Activated CD4-positive, alpha-beta memory T cell treated with anti-CD3 and anti-CD28 coated beads for 36 hours (primary cell): Measurements from ENCODE around the gene MEGF6. TPM values are rescaled to one million over a fixed set of nuclear protein-coding genes. Genes with fewer than 3 reads are reported as not detected.

Experiments
- CTCF ChIA-PET: fragments of 350-600 bp; sonication (Branson Sonifier 250); formaldehyde crosslinking; loops from one replicate; lab custom pipeline; 2021; ENCODE audit warnings: antibody characterized with exemption, inconsistent platforms; lab: Charles Lee
- POLR2A ChIA-PET: fragments of 350-600 bp; sonication (Branson Sonifier 250); formaldehyde crosslinking; loops from one replicate; lab custom pipeline; 2021; ENCODE audit warnings: antibody characterized with exemption; lab: Charles Lee
- DNase-seq: peaks from one replicate; pipeline ENCODE4 v3.0.0-alpha.2; 2020
- H3K27ac Mint-ChIP-seq: one replicate; pipeline ENCODE4 v1.8.0; 2021; ENCODE audit warnings: mixed read lengths
- H3K27me3 Mint-ChIP-seq: one replicate; pipeline ENCODE4 v1.8.0; 2021; ENCODE audit warnings: mixed read lengths
- H3K36me3 Mint-ChIP-seq: one replicate; pipeline ENCODE4 v1.8.0; 2021; ENCODE audit warnings: mixed read lengths
- H3K4me1 Mint-ChIP-seq: one replicate; pipeline ENCODE4 v1.8.0; 2021; ENCODE audit warnings: low read depth, mixed read lengths
- H3K4me3 Mint-ChIP-seq: one replicate; pipeline ENCODE4 v1.8.0; 2021; ENCODE audit warnings: mild to moderate bottlenecking, mixed read lengths
- H3K9me3 Mint-ChIP-seq: one replicate; pipeline ENCODE4 v1.8.0; 2021; ENCODE audit warnings: mixed read lengths
- intact Hi-C: fragments of 100-400 bp; cut with micrococcal nuclease; formaldehyde crosslinking; loops from one replicate; pipeline ENCODE4 v1.15.1; 2023
- total RNA-seq, 2 experiments: library from RNA; stranded (reverse); gene quantifications; one replicate each; pipeline ENCODE4 v1.2.3, GENCODE V29; 2021

MEGF6 gene
- total RNA-seq, 2 experiments from 2014 or later = 6.8 to 9.8 TPM

- intact Hi-C loops = no loop called here
- Mint-ChIP-seq H3K4me3 (no peak overlapping the region), H3K9me3 (no peaks in the 10 kb centered on the region), H3K27me3 (no peaks in the 10 kb centered on the region), H3K27ac (no peak overlapping the region), H3K36me3 (peaks cover 17% of the 10 kb centered on the region), H3K4me1 (peaks cover 3% of the 10 kb centered on the region)
- no peak for DNase-seq
- POLR2A ChIA-PET = no interaction called here
- CTCF ChIA-PET = no interaction called here
Observed at GRCh38 chr1:3632716-3633343, 21.5 kb upstream of the MEGF6 start.

GRCh38 chr1:3632298-3632697 is 21.0 kb upstream of the MEGF6 start:
- peaks cover 3% of the 10 kb centered on the region for H3K4me1 Mint-ChIP-seq
- H3K36me3 Mint-ChIP-seq = peaks cover 12% of the 10 kb centered on the region
- H3K27ac Mint-ChIP-seq = no peak overlapping the region
- no peaks in the 10 kb centered on the region for H3K27me3 Mint-ChIP-seq
- ChIA-PET POLR2A (no interaction called here), CTCF (interaction anchor here (0.6 to 5.0 kb wide), 2 partner anchors 13 to 94 kb away, joined by 3 to 30 read pairs; no protein-coding TSS in a partner anchor)
- no peak for DNase-seq
- H3K9me3 Mint-ChIP-seq = no peaks in the 10 kb centered on the region
- no peak overlapping the region for H3K4me3 Mint-ChIP-seq
- intact Hi-C loops = no loop called here

DNA sequence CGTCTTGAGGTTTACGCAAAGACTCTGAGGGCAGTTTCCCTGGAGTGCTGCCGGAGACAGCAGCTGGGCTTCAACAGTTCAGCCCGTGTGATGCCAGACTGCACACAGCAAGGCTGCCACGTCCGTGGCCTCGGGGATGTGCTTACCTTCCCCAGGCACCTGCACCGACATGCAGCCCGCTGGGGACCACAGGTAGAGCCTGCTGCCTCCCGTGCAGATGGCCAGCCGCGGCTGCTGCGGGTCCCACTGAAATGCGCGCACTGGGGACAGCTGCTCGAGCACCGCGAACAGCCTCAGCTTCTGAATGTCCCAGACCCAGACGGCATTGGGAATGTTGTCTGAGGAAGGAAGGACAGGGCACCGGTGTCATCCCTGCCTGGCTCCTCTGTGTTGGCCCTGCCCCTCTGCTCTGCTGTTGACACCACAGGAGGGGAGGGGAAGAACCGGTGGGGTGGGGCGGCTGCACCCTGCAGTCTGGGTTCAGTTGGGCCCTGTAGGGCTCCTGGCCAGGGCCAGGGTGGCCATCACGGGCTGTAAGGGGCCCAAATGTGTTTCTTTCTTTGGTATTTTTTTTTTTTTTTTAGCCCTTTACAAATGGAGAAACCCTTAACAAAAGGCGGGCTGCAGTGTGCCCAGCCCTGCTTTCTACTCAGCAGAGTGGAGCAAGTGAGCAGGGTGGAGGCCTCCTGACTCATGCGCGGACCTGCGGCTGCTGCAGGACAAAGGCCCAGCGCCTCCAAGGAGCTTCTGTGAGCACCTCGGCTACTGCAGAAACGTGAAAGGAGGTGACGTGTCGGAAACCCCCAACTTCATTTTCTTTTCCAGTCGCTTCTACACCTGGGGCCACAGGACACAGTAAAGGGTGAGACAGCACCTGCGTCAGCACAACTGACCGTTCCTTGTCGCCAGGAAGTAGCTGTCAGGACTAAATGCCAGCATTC is 20.3 kb upstream of the MEGF6 start:
- DNase-seq = no peak
- no peaks in the 10 kb centered on the region for H3K27me3 Mint-ChIP-seq
- H3K4me3 Mint-ChIP-seq = no peak overlapping the region
- ChIA-PET POLR2A (no interaction called here), CTCF (interaction anchor here (0.6 to 5.0 kb wide), 3 partner anchors 12 to 95 kb away, joined by 3 to 30 read pairs (median 3); no protein-coding TSS in a partner anchor)
- peaks cover 3% of the 10 kb centered on the region for H3K4me1 Mint-ChIP-seq
- no peak overlapping the region for H3K27ac Mint-ChIP-seq
- no peaks in the 10 kb centered on the region for H3K9me3 Mint-ChIP-seq
- H3K36me3 Mint-ChIP-seq = peaks cover 8% of the 10 kb centered on the region
- intact Hi-C loops = no loop called here

GRCh38 chr1:3630914-3631313 is 19.6 kb upstream of the MEGF6 start:
- Mint-ChIP-seq H3K4me1 (peaks cover 4% of the 10 kb centered on the region), H3K27me3 (no peaks in the 10 kb centered on the region), H3K4me3 (no peak overlapping the region), H3K9me3 (no peaks in the 10 kb centered on the region), H3K27ac (no peak overlapping the region), H3K36me3 (peaks cover 4% of the 10 kb centered on the region)
- ChIA-PET POLR2A (no interaction called here), CTCF (interaction anchor here (0.6 to 5.0 kb wide), 4 partner anchors 11 to 96 kb away, joined by 3 to 30 read pairs (median 3); no protein-coding TSS in a partner anchor)
- intact Hi-C loops = no loop called here
- DNase-seq = no peak

DNA sequence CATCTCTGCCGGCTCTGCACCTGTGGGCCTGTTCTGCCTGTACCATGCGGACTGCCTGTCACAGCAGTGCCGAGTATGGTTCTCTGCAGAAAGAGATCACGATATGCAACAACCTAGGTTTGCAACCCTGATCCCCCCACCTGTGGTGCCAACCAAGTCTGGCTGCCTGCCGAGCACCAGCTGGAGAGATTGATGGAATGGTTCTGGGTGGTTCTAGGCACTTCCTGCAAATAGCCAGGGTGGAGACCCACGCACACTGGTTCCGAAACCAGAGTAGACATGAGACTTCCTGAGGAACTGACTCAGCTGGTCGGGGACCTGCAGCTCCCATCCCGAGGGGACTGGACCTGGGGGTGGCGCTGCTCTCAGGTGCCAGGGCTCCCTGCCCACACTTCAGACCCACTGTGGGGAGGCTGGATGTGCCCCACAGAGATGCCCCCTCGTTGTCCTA is 18.9 kb upstream of the MEGF6 start:
- Mint-ChIP-seq H3K4me1 (peaks cover 8% of the 10 kb centered on the region), H3K4me3 (no peak overlapping the region), H3K27ac (peak overlapping the region; percentile 21), H3K36me3 (peaks cover 4% of the 10 kb centered on the region), H3K27me3 (no peaks in the 10 kb centered on the region), H3K9me3 (no peaks in the 10 kb centered on the region)
- intact Hi-C loops = no loop called here
- CTCF ChIA-PET = interaction anchor here (0.7 to 5.0 kb wide), 3 partner anchors 11 to 91 kb away, joined by 3 to 30 read pairs (median 3); no protein-coding TSS in a partner anchor
- no peak for DNase-seq
- POLR2A ChIA-PET = no interaction called here

DNA sequence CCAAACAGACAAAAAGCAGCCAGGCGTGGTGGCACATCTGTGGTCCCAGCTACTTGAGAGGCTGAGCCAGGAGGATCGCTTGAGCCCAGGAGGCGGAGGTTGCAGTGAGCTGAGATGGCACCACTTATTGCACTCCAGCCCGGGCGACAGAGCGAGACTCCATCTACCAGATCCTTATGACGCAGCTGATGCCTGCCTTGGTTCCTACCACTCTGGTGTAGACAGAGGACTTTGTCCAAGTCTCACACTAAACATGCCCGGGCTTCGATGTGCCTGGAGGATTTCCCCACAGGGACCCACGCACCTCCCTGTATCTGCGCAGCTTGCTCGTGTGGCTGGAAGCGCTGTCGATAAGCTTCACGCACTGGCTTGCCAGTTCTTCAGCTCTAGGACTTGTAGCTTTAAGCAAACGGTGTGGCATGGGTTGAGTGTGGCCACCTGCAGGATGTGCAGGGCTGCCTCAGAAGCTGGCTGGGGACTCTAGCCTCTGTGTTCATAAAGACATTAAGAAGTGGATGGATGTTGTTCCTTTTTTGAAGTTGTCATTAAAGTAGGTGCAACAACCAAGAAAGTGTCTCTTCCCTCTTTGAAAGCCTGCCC is 18.4 kb upstream of the MEGF6 start:
- no peak overlapping the region for H3K4me3 Mint-ChIP-seq
- peaks cover 8% of the 10 kb centered on the region for H3K4me1 Mint-ChIP-seq
- H3K36me3 Mint-ChIP-seq = peaks cover 4% of the 10 kb centered on the region
- H3K27me3 Mint-ChIP-seq = no peaks in the 10 kb centered on the region
- CTCF ChIA-PET = interaction anchor here (1.4 to 5.0 kb wide), 3 partner anchors 10 to 177 kb away, joined by 3 to 30 read pairs (median 6); no protein-coding TSS in a partner anchor
- POLR2A ChIA-PET = no interaction called here
- intact Hi-C loops = loop anchor here (10.0 kb wide), 1 partner anchor 95 kb away; no protein-coding TSS in a partner anchor
- DNase-seq = no peak
- no peaks in the 10 kb centered on the region for H3K9me3 Mint-ChIP-seq
- no peak overlapping the region for H3K27ac Mint-ChIP-seq

DNA sequence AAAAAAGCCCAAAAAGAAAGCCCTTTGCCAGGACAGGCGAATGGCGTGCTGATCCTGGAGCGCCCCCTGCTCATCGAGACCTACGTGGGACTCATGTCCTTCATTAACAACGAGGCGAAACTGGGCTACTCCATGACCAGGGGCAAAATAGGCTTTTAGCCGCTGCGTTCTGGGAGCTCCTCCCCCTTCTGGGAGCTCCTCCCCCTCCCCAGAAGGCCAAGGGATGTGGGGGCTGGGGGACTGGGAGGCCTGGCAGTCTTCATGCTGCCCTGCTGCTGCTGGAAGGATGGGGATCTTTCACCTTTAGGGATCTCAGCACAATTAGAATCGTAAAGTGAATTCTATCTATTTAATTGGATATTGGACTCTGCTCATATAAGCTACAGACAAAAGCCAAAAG is 17.1 kb upstream of the MEGF6 start:
- no peaks in the 10 kb centered on the region for H3K36me3 Mint-ChIP-seq
- CTCF ChIA-PET = interaction anchor here (1.3 to 5.0 kb wide), 3 partner anchors 9 to 176 kb away, joined by 3 to 30 read pairs (median 6); no protein-coding TSS in a partner anchor
- H3K27me3 Mint-ChIP-seq = no peaks in the 10 kb centered on the region
- no peak overlapping the region for H3K4me3 Mint-ChIP-seq
- DNase-seq = no peak
- no peaks in the 10 kb centered on the region for H3K9me3 Mint-ChIP-seq
- no peak overlapping the region for H3K27ac Mint-ChIP-seq
- intact Hi-C loops = loop anchor here (10.0 kb wide), 1 partner anchor 96 kb away; no protein-coding TSS in a partner anchor
- POLR2A ChIA-PET = no interaction called here
- peaks cover 21% of the 10 kb centered on the region for H3K4me1 Mint-ChIP-seq

- POLR2A ChIA-PET = no interaction called here
- no peaks in the 10 kb centered on the region for H3K36me3 Mint-ChIP-seq
- H3K4me3 Mint-ChIP-seq = no peak overlapping the region
- CTCF ChIA-PET = interaction anchor here (1.3 to 5.0 kb wide), 3 partner anchors 8 to 175 kb away, joined by 3 to 30 read pairs (median 6); no protein-coding TSS in a partner anchor
- peaks cover 28% of the 10 kb centered on the region for H3K4me1 Mint-ChIP-seq
- H3K9me3 Mint-ChIP-seq = no peaks in the 10 kb centered on the region
- intact Hi-C loops = loop anchor here (10.0 kb wide), 1 partner anchor 97 kb away; no protein-coding TSS in a partner anchor
- H3K27ac Mint-ChIP-seq = no peak overlapping the region
- H3K27me3 Mint-ChIP-seq = no peaks in the 10 kb centered on the region
- DNase-seq = no peak
Observed at GRCh38 chr1:3627515-3628253, 16.4 kb upstream of the MEGF6 start.

GRCh38 chr1:3626025-3626424 is 14.7 kb upstream of the MEGF6 start:
- POLR2A ChIA-PET = no interaction called here
- peaks cover 32% of the 10 kb centered on the region for H3K4me1 Mint-ChIP-seq
- CTCF ChIA-PET = interaction anchor here (1.0 kb wide), 1 partner anchor 98 kb away, joined by 6 read pairs; no protein-coding TSS in a partner anchor
- DNase-seq = no peak
- intact Hi-C loops = loop anchor here (10.0 kb wide), 1 partner anchor 99 kb away; no protein-coding TSS in a partner anchor
- H3K4me3 Mint-ChIP-seq = peak overlapping the region; percentile 63
- peak overlapping the region; percentile 42 for H3K27ac Mint-ChIP-seq
- no peaks in the 10 kb centered on the region for H3K36me3 Mint-ChIP-seq
- no peaks in the 10 kb centered on the region for H3K9me3 Mint-ChIP-seq
- H3K27me3 Mint-ChIP-seq = no peaks in the 10 kb centered on the region

GRCh38 chr1:3625151-3625907 is 14.0 kb upstream of the MEGF6 start:
- H3K36me3 Mint-ChIP-seq = no peaks in the 10 kb centered on the region
- peak overlapping the region; percentile 42 for H3K27ac Mint-ChIP-seq
- ChIA-PET CTCF (no interaction called here), POLR2A (no interaction called here)
- no peaks in the 10 kb centered on the region for H3K27me3 Mint-ChIP-seq
- H3K9me3 Mint-ChIP-seq = no peaks in the 10 kb centered on the region
- intact Hi-C loops = loop anchor here (10.0 kb wide), 1 partner anchor 99 kb away; no protein-coding TSS in a partner anchor
- H3K4me1 Mint-ChIP-seq = peaks cover 35% of the 10 kb centered on the region
- H3K4me3 Mint-ChIP-seq = peak overlapping the region; percentile 86
- peak; percentile 41 for DNase-seq
